Chondrocyte (in vitro differentiated cells): ENCODE measurements around the gene TRIP13. TPM values are rescaled to one million over a fixed set of nuclear protein-coding genes. Genes with fewer than 3 reads are reported as not detected.

ENCODE experiments used
- DNase-seq: peaks from one replicate; pipeline ENCODE4 v3.0.0; 2021; ENCODE audit warnings: mixed read lengths, low spot score
- H3K27ac Mint-ChIP-seq: one replicate; pipeline ENCODE4 v1.8.0; 2021; ENCODE audit warnings: mild to moderate bottlenecking, moderate library complexity, mixed read lengths; ENCODE audit not compliant: unreplicated experiment
- H3K27me3 Mint-ChIP-seq: 2 replicates; pipeline ENCODE4 v1.8.0; 2021; ENCODE audit warnings: low read depth, mixed read lengths
- H3K36me3 Mint-ChIP-seq: 2 replicates; pipeline ENCODE4 v1.8.0; 2021; ENCODE audit warnings: low read depth, mixed read lengths
- H3K4me1 Mint-ChIP-seq: 2 replicates; pipeline ENCODE4 v1.8.0; 2021; ENCODE audit warnings: low read depth, mild to moderate bottlenecking, mixed read lengths
- H3K4me3 Mint-ChIP-seq: one replicate; pipeline ENCODE4 v1.8.0; 2021; ENCODE audit warnings: mild to moderate bottlenecking, moderate library complexity, mixed read lengths; ENCODE audit not compliant: unreplicated experiment
- H3K9me3 Mint-ChIP-seq: 2 replicates; pipeline ENCODE4 v1.8.0; 2021; ENCODE audit warnings: low read depth, mixed read lengths
- CTCF ChIP-seq: fragments of 200-600 bp; sonication (generic); IDR thresholded peaks from 2 replicates; pipeline ENCODE4 v1.5.0; 2021; ENCODE audit warnings: antibody characterized with exemption, mild to moderate bottlenecking, moderate library complexity
- total RNA-seq: library from RNA; stranded (reverse); gene quantifications from 3 replicates; pipeline ENCODE4 v1.2.1, GENCODE V29; 2021

The TRIP13 gene
- total RNA-seq, 1 donor from 2014 or later: 4.9 TPM

GRCh38 chr5:860506-861150 is 32.1 kb upstream of the TRIP13 start:
- Mint-ChIP-seq H3K9me3 (no peaks in the 10 kb centered on the region), H3K27ac (no peak overlapping the region), H3K4me1 (no peaks in the 10 kb centered on the region), H3K27me3 (no peaks in the 10 kb centered on the region), H3K36me3 (peaks cover 9% of the 10 kb centered on the region), H3K4me3 (no peak overlapping the region)
- no peak for TF ChIP-seq CTCF
- no peak for DNase-seq

GRCh38 chr5:861442-862366 is 31.0 kb upstream of the TRIP13 start:
- H3K9me3 Mint-ChIP-seq: no peaks in the 10 kb centered on the region
- no peaks in the 10 kb centered on the region for H3K4me1 Mint-ChIP-seq
- no peaks in the 10 kb centered on the region for H3K27me3 Mint-ChIP-seq
- H3K4me3 Mint-ChIP-seq: no peak overlapping the region
- peaks cover 15% of the 10 kb centered on the region for H3K36me3 Mint-ChIP-seq
- no peak overlapping the region for H3K27ac Mint-ChIP-seq
- no peak for TF ChIP-seq CTCF
- no peak for DNase-seq

GRCh38 chr5:862367-863243 is 30.1 kb upstream of the TRIP13 start:
- no peaks in the 10 kb centered on the region for H3K9me3 Mint-ChIP-seq
- no peak for DNase-seq
- H3K27me3 Mint-ChIP-seq: no peaks in the 10 kb centered on the region
- no peak overlapping the region for H3K27ac Mint-ChIP-seq
- peaks cover 17% of the 10 kb centered on the region for H3K36me3 Mint-ChIP-seq
- TF ChIP-seq CTCF: no peak
- H3K4me1 Mint-ChIP-seq: no peaks in the 10 kb centered on the region
- H3K4me3 Mint-ChIP-seq: no peak overlapping the region

GRCh38 chr5:863244-863805 is 29.4 kb upstream of the TRIP13 start:
- H3K4me3 Mint-ChIP-seq: no peak overlapping the region
- H3K36me3 Mint-ChIP-seq: peaks cover 24% of the 10 kb centered on the region

More at GRCh38 chr5:863244-863805, 29.4 kb upstream of the TRIP13 start:
- H3K4me1 Mint-ChIP-seq: no peaks in the 10 kb centered on the region
- TF ChIP-seq CTCF: no peak
- H3K9me3 Mint-ChIP-seq: no peaks in the 10 kb centered on the region
- DNase-seq: no peak
- no peak overlapping the region for H3K27ac Mint-ChIP-seq
- no peaks in the 10 kb centered on the region for H3K27me3 Mint-ChIP-seq
